ENCODE results near the gene TMEM238. TPM values are rescaled to one million over a fixed set of nuclear protein-coding genes. Genes with fewer than 3 reads are reported as not detected.
A peak's percentile ranks its signal among the peaks of the same experiment; 100 is the strongest.

Gene TMEM238
- total and polyA plus RNA-seq, 8 donors, result 0.75 to 504 (median 5.4) TPM; not detected in 3

GRCh38 chr19:55346725-55347441, 37.2 kb downstream of the TMEM238 start:
- Histone ChIP-seq H3K27ac (no peak overlapping the region), H3K36me3 (peaks cover 16 to 52% (median 40%) of the 10 kb centered on the region in 4 donors), H3K4me3 (no peak overlapping the region), H3K9me3 (no peaks in the 10 kb centered on the region), H3K27me3 (peaks cover 3 to 25% (median 4%) of the 10 kb centered on the region in 3 donors), H3K4me1 (peaks cover 0 to 16% (median 12%) of the 10 kb centered on the region in 4 donors)
- TF ChIP-seq POLR2AphosphoS5 (IDR thresholded peaks at IDR 0.05), result no peak
- TF ChIP-seq EP300 (IDR thresholded peaks at IDR 0.05), result no peak
- TF ChIP-seq CTCF (IDR thresholded peaks at IDR 0.05), result no peak
- TF ChIP-seq POLR2A (IDR thresholded peaks at IDR 0.05), result no peak
- DNase-seq, result no peak
- WGBS, 5 donors, result 88 to 93% (median 90%) methylated on average over 31 to 41 of the region's 41 CpGs
- intact Hi-C loops (cut with DNase I; ENCODE audit: low total_unique reads), result no loop called here

GRCh38 chr19:55345818-55346724, 38.0 kb downstream of the TMEM238 start:
- intact Hi-C loops (cut with DNase I; ENCODE audit: low total_unique reads), result no loop called here
- Histone ChIP-seq H3K4me3 (no peak overlapping the region), H3K27ac (no peak overlapping the region), H3K4me1 (peaks cover 6 to 25% (median 20%) of the 10 kb centered on the region in 4 donors), H3K36me3 (peaks cover 16 to 54% (median 42%) of the 10 kb centered on the region in 4 donors), H3K27me3 (peaks cover 0 to 17% (median 0%) of the 10 kb centered on the region in 3 donors), H3K9me3 (no peaks in the 10 kb centered on the region)
- TF ChIP-seq CTCF (IDR thresholded peaks at IDR 0.05), result no peak
- TF ChIP-seq POLR2A (IDR thresholded peaks at IDR 0.05), result no peak
- TF ChIP-seq EP300 (IDR thresholded peaks at IDR 0.05), result no peak
- TF ChIP-seq POLR2AphosphoS5 (IDR thresholded peaks at IDR 0.05), result no peak
- peak; percentile 51 to 83 for DNase-seq
- WGBS, 5 donors, result 76 to 83% (median 82%) methylated on average over 42 to 43 of the region's 43 CpGs

- WGBS, 5 donors, result 82 to 87% (median 86%) methylated on average over 22 of the region's 22 CpGs
- no peak for TF ChIP-seq POLR2AphosphoS5 (IDR thresholded peaks at IDR 0.05)
- no peak for TF ChIP-seq POLR2A (IDR thresholded peaks at IDR 0.05)
- TF ChIP-seq CTCF (IDR thresholded peaks at IDR 0.05), result no peak
- TF ChIP-seq EP300 (IDR thresholded peaks at IDR 0.05), result no peak
- no peak overlapping the region for H3K4me3 ChIP-seq
- intact Hi-C loops (cut with DNase I; ENCODE audit: low total_unique reads), result no loop called here
- H3K27me3 ChIP-seq, result peaks cover 0 to 9% (median 0%) of the 10 kb centered on the region in 3 donors
- no peak for DNase-seq
- H3K36me3 ChIP-seq, result peaks cover 16 to 54% (median 42%) of the 10 kb centered on the region in 4 donors
- peaks cover 15 to 33% (median 28%) of the 10 kb centered on the region in 4 donors for H3K4me1 ChIP-seq
- no peak overlapping the region for H3K27ac ChIP-seq
- no peaks in the 10 kb centered on the region for H3K9me3 ChIP-seq
Measured at GRCh38 chr19:55345101-55345817, 38.8 kb downstream of the TMEM238 start.

GRCh38 chr19:55344444-55344843, 39.6 kb downstream of the TMEM238 start:
- Histone ChIP-seq H3K9me3 (no peaks in the 10 kb centered on the region), H3K4me1 (peaks cover 17 to 37% (median 34%) of the 10 kb centered on the region in 4 donors), H3K27me3 (peaks cover 0 to 2% (median 0%) of the 10 kb centered on the region in 3 donors), H3K36me3 (peaks cover 16 to 54% (median 42%) of the 10 kb centered on the region in 4 donors), H3K27ac (no peak overlapping the region), H3K4me3 (no peak overlapping the region)
- 74 to 84% (median 76%) methylated on average over 9 of the region's 9 CpGs for WGBS, 5 donors
- TF ChIP-seq POLR2A (IDR thresholded peaks at IDR 0.05) (no peak), CTCF (IDR thresholded peaks at IDR 0.05) (no peak), POLR2AphosphoS5 (IDR thresholded peaks at IDR 0.05) (no peak), EP300 (IDR thresholded peaks at IDR 0.05) (no peak)
- DNase-seq, result no peak
- intact Hi-C loops (cut with DNase I; ENCODE audit: low total_unique reads), result no loop called here
